ENCODE results near the gene KIF5A.
"Not testable (repeated sequence)": the region's sequence is repeated elsewhere in the genome, so short reads cannot be mapped to it uniquely, and the experiment has no call there.

Gene KIF5A

GRCh38 chr12:57585156-57585555 is 35.3 kb downstream of the KIF5A start:
- no peak for FAIRE-seq

GRCh38 chr12:57586128-57586527 is 36.3 kb downstream of the KIF5A start:
- no peak for FAIRE-seq

GRCh38 chr12:57586832-57587429 is 37.1 kb downstream of the KIF5A start:
- FAIRE-seq = no peak

GRCh38 chr12:57588951-57589610 is 39.2 kb downstream of the KIF5A start:
- not testable (repeated sequence) for FAIRE-seq

GRCh38 chr12:57590479-57590863 is 40.6 kb downstream of the KIF5A start:
- no peak for FAIRE-seq

GRCh38 chr12:57590864-57591781 is 41.3 kb downstream of the KIF5A start, which contains the start of gene PIP4K2C:
TSS of gene PIP4K2C (plus strand) at chr12:57591192. CDS start at chr12:57591290, 98 bp downstream.
- no peak for FAIRE-seq

GRCh38 chr12:57591782-57592325 is 42.0 kb downstream of the KIF5A start:
- FAIRE-seq = no peak

- FAIRE-seq = no peak
Observed at GRCh38 chr12:57592551-57593165, 42.8 kb downstream of the KIF5A start.

GRCh38 chr12:57593187-57593586 is 43.3 kb downstream of the KIF5A start:
- FAIRE-seq = no peak

GRCh38 chr12:57600395-57600794 is 50.6 kb downstream of the KIF5A start:
- FAIRE-seq = no peak

GRCh38 chr12:57602544-57602943 is 52.7 kb downstream of the KIF5A start:
- FAIRE-seq = no peak

- no peak for FAIRE-seq
Observed at GRCh38 chr12:57603324-57603723, 53.5 kb downstream of the KIF5A start.

- FAIRE-seq = no peak
Observed at GRCh38 chr12:57603815-57604453, 54.1 kb downstream of the KIF5A start.

- no peak for FAIRE-seq
Observed at GRCh38 chr12:57604454-57604991, 54.7 kb downstream of the KIF5A start, which contains the start of gene DTX3. TSS of gene DTX3 (plus strand) at chr12:57604824. CDS start at chr12:57606518, 1,694 bp downstream.

- FAIRE-seq = no peak
Observed at GRCh38 chr12:57604992-57605810, 55.4 kb downstream of the KIF5A start.

GRCh38 chr12:57605811-57606311 is 56.0 kb downstream of the KIF5A start:
- FAIRE-seq = no peak

- no peak for FAIRE-seq
Observed at GRCh38 chr12:57606399-57606798, 56.6 kb downstream of the KIF5A start.

- no peak for FAIRE-seq
Observed at GRCh38 chr12:57606821-57607220, 57.0 kb downstream of the KIF5A start.

GRCh38 chr12:57607958-57608663 is 58.3 kb downstream of the KIF5A start:
- FAIRE-seq = no peak
